HCT116 (cell line): ENCODE data around the gene CCSER1.

Source experiments
- EZH2 ChIP-seq: fragments of 200-600 bp; sonication (generic); IDR thresholded peaks from 2 replicates; pipeline ENCODE4 v1.6.1; 2017; ENCODE audit warnings: antibody characterized with exemption, mixed run types
- FOSL1 ChIP-seq: IDR thresholded peaks from 2 replicates; pipeline ENCODE4 v1.6.1; 2012; ENCODE audit warnings: low read depth
- JUND ChIP-seq: IDR thresholded peaks from 2 replicates; pipeline ENCODE4 v1.6.1; 2012
- POLR2A ChIP-seq: IDR thresholded peaks from 2 replicates; pipeline ENCODE4 v1.7.0; 2011; ENCODE audit warnings: borderline replicate concordance; ENCODE audit not compliant: insufficient read depth, insufficient read length; ENCODE audit errors: extremely low read depth
- SIN3A ChIP-seq: IDR thresholded peaks from 2 replicates; pipeline ENCODE4 v1.6.1; 2012; ENCODE audit warnings: low read depth
- TF ChIP-seq, protein P1 (sequence below), 3 experiments: fragments of 200-600 bp in 1 of 3; sonication (generic) in 1 of 3; IDR thresholded peaks in 2 of 3; conservative IDR thresholded peaks in 1 of 3; 2 replicates each; pipeline ENCODE4 v1.5.1; 2012 to 2017; ENCODE audit warnings: low read depth in 2 of 3, low read length in 2 of 3, antibody characterized with exemption in 1 of 3, borderline replicate concordance in 1 of 3, control low read depth in 1 of 3, mild to moderate bottlenecking in 1 of 3, mixed read lengths in 1 of 3, mixed run types in 1 of 3, moderate library complexity in 1 of 3; ENCODE audit not compliant: insufficient read depth in 1 of 3

DNA sequence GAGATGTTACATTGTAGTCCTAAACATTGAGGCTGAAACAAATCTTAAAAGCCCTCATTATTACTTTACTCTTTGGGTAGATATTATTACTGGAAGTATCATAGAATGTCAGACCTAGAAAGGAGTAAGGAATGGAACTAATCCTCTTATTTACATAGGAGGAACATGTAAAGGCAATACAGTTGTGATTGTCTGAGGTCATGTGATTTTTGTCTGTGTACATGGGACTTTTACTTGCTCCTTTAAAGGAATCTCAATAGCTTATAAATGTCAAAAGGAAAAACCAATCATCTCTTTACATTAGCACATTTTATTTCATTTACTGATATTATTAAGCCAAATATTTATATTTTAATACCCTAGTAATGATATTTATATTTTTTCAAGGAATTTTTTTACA, 568.2 kb downstream of the CCSER1 start:
- TF ChIP-seq POLR2A, result no peak
- TF ChIP-seq FOSL1, result no peak
- TF ChIP-seq, protein P1, sequence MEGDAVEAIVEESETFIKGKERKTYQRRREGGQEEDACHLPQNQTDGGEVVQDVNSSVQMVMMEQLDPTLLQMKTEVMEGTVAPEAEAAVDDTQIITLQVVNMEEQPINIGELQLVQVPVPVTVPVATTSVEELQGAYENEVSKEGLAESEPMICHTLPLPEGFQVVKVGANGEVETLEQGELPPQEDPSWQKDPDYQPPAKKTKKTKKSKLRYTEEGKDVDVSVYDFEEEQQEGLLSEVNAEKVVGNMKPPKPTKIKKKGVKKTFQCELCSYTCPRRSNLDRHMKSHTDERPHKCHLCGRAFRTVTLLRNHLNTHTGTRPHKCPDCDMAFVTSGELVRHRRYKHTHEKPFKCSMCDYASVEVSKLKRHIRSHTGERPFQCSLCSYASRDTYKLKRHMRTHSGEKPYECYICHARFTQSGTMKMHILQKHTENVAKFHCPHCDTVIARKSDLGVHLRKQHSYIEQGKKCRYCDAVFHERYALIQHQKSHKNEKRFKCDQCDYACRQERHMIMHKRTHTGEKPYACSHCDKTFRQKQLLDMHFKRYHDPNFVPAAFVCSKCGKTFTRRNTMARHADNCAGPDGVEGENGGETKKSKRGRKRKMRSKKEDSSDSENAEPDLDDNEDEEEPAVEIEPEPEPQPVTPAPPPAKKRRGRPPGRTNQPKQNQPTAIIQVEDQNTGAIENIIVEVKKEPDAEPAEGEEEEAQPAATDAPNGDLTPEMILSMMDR (IDR thresholded peaks at IDR 0.05 in 2 of 3, conservative IDR thresholded peaks at IDR 0.05 in 1 of 3; ENCODE audit: borderline replicate concordance in 1 of 3, insufficient read depth in 1 of 3, low read depth in 2 of 3, low read length in 2 of 3), result no peak
- TF ChIP-seq JUND, result no peak
- TF ChIP-seq SIN3A, result no peak
- no peak for TF ChIP-seq EZH2
